ENCODE measurements around the gene LRRC51.

The LRRC51 gene

GRCh38 chr11:72070491-72070890 is 10.2 kb upstream of the LRRC51 start:
- no peak for DNase-seq (ENCODE audit: low spot score)

GRCh38 chr11:72072348-72072747 is 8.3 kb upstream of the LRRC51 start:
- DNase-seq (ENCODE audit: low spot score), result peak; percentile 93

GRCh38 chr11:72075109-72075508 is 5.5 kb upstream of the LRRC51 start:
- no peak for DNase-seq (ENCODE audit: low spot score)

- no peak for DNase-seq (ENCODE audit: low spot score)
These were observed 4.9 kb upstream of the LRRC51 start for GRCh38 chr11:72075756-72076155.

- DNase-seq (ENCODE audit: low spot score), result no peak
These were observed 2.2 kb upstream of the LRRC51 start for GRCh38 chr11:72078477-72078876.

- DNase-seq (ENCODE audit: low spot score), result no peak
These were observed 778 bp upstream of the LRRC51 start for GRCh38 chr11:72079819-72080325.

GRCh38 chr11:72081184-72081644 is 564 bp downstream of the LRRC51 start:
- no peak for DNase-seq (ENCODE audit: low spot score)

GRCh38 chr11:72081821-72082453 is 1.3 kb downstream of the LRRC51 start:
- no peak for DNase-seq (ENCODE audit: low spot score)

GRCh38 chr11:72083414-72083813 is 2.8 kb downstream of the LRRC51 start:
- no peak for DNase-seq (ENCODE audit: low spot score)

- no peak for DNase-seq (ENCODE audit: low spot score)
These were observed 3.4 kb downstream of the LRRC51 start for GRCh38 chr11:72084076-72084475.

GRCh38 chr11:72084965-72085364 is 4.3 kb downstream of the LRRC51 start:
- DNase-seq (ENCODE audit: low spot score), result no peak

GRCh38 chr11:72085621-72086351 is 5.1 kb downstream of the LRRC51 start:
- DNase-seq (ENCODE audit: low spot score), result no peak

GRCh38 chr11:72088076-72088808 is 7.6 kb downstream of the LRRC51 start:
- DNase-seq (ENCODE audit: low spot score), result no peak

- DNase-seq (ENCODE audit: low spot score), result no peak
These were observed 10.6 kb downstream of the LRRC51 start for GRCh38 chr11:72091292-72091691.

GRCh38 chr11:72098741-72099140 is 18.1 kb downstream of the LRRC51 start:
- DNase-seq (ENCODE audit: low spot score), result no peak

- DNase-seq (ENCODE audit: low spot score), result no peak
These were observed 19.4 kb downstream of the LRRC51 start for GRCh38 chr11:72100009-72100408.

GRCh38 chr11:72100462-72100861 is 19.8 kb downstream of the LRRC51 start:
- DNase-seq (ENCODE audit: low spot score), result no peak

GRCh38 chr11:72102162-72102561 is 21.5 kb downstream of the LRRC51 start:
- DNase-seq (ENCODE audit: low spot score), result no peak

GRCh38 chr11:72102631-72102945 is 21.9 kb downstream of the LRRC51 start:
- no peak for DNase-seq (ENCODE audit: low spot score)

- DNase-seq (ENCODE audit: low spot score), result peak; percentile 99
These were observed 22.5 kb downstream of the LRRC51 start, which contains the start of gene LAMTOR1 for GRCh38 chr11:72102946-72103753. Gene LAMTOR1 (minus strand): TSS chr11:72103297. CDS start chr11:72103224, 73 bp downstream.

GRCh38 chr11:72103754-72104167 is 23.1 kb downstream of the LRRC51 start:
- DNase-seq (ENCODE audit: low spot score), result no peak

- no peak for DNase-seq (ENCODE audit: low spot score)
These were observed 25.2 kb downstream of the LRRC51 start, which contains the start of gene TOMT for GRCh38 chr11:72105888-72106287. Gene TOMT (plus strand): TSS chr11:72105924. CDS start chr11:72105952, 28 bp downstream.
